GM18951 (cell line): Measurements from ENCODE around the gene RNF217.
"Not testable (repeated sequence)": the region's sequence is repeated elsewhere in the genome, so short reads cannot be mapped to it uniquely, and the experiment has no call there.

Experiments
- POLR2A ChIP-seq: IDR thresholded peaks from 4 replicates; pipeline ENCODE4 v1.6.1; 2011; ENCODE audit warnings: mild to moderate bottlenecking; ENCODE audit not compliant: insufficient read length, insufficient read depth; ENCODE audit errors: extremely low read depth
- in situ Hi-C: fragments of 300-500 bp; cut with MboI; formaldehyde crosslinking; loops from one replicate; pipeline ENCODE4 v1.12.0; 2022; ENCODE audit warnings: low sequenced_read_pairs, mixed read lengths, inconsistent platforms; ENCODE audit not compliant: unreplicated experiment

RNF217 gene

DNA sequence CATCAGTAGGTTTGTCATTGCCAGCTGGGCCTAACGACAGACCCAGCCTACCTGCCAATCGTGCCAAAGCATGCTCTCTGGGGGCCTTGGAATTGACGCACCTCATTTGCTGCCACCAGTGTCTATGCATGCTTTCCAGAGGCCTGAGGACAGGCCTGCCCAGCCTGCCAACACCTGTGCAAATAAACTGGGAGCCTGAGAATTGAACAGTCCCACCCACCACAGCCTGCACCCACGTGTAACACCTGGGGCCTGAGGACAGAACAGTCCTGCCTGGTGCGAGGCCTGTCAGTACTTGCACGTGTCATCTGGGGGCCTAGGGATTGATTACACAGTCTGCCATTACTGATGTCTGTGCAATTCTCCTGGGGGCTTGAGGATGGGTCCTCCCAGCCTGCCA is 6.2 kb upstream of the RNF217 start:
- TF ChIP-seq POLR2A = no peak
- in situ Hi-C loops = no loop called here

- in situ Hi-C loops = no loop called here
- no peak for TF ChIP-seq POLR2A
Observed at GRCh38 chr6:124958149-124958548, 4.1 kb upstream of the RNF217 start.

- in situ Hi-C loops = no loop called here
- TF ChIP-seq POLR2A = no peak
Observed at GRCh38 chr6:124958759-124959354, 3.4 kb upstream of the RNF217 start.

GRCh38 chr6:124960757-124961463 is 1.3 kb upstream of the RNF217 start:
- TF ChIP-seq POLR2A = no peak
- in situ Hi-C loops = no loop called here

- TF ChIP-seq POLR2A = no peak
- in situ Hi-C loops = no loop called here
Observed at GRCh38 chr6:124961464-124961776, 817 bp upstream of the RNF217 start.

DNA sequence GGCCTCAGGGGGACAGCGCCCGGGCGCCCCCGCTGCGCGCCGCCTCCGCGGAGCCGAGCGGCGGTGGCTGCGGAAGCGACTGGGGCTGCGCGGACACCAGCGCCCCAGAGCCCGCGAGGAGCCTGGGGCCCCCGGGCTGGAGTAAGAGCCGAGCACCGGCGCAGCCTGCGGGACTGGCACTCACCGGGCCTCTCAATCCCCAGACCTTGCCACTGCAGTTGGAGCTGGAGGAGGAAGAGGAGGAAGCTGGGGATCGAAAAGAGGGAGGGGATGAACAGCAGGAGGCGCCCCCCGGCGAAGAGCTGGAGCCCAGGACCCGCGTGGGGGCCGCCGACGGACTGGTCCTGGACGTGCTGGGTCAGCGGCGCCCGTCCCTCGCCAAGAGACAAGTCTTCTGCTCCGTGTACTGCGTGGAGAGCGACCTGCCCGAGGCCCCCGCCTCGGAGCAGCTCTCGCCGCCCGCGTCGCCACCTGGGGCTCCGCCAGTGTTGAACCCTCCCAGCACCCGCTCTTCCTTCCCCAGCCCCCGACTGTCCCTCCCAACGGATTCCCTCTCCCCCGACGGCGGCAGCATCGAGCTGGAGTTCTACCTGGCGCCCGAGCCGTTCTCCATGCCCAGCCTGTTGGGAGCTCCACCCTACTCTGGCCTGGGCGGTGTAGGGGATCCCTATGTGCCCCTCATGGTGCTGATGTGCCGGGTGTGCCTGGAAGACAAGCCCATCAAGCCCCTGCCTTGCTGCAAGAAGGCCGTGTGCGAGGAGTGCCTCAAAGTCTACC is 590 bp downstream of the RNF217 start:
- peak; percentile 12 for TF ChIP-seq POLR2A
- in situ Hi-C loops = no loop called here

DNA sequence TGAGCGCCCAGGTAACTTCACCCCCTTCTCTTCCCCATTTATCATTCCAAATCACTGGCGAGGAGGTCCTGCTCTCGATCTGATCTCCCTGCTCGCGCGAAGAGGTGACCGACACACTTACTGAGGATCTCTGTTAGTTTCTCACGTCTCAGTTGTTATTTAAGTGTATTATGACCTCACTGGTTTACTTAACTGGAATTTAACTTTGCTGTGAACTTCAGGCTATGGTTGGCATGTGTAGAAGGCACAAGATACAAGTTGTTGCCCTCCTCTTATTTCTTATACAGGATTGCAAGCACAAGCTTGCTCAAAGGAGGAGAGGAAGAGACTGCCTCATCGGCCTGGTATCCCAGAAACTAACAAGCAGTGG is 1.2 kb downstream of the RNF217 start:
- no peak for TF ChIP-seq POLR2A
- in situ Hi-C loops = no loop called here

DNA sequence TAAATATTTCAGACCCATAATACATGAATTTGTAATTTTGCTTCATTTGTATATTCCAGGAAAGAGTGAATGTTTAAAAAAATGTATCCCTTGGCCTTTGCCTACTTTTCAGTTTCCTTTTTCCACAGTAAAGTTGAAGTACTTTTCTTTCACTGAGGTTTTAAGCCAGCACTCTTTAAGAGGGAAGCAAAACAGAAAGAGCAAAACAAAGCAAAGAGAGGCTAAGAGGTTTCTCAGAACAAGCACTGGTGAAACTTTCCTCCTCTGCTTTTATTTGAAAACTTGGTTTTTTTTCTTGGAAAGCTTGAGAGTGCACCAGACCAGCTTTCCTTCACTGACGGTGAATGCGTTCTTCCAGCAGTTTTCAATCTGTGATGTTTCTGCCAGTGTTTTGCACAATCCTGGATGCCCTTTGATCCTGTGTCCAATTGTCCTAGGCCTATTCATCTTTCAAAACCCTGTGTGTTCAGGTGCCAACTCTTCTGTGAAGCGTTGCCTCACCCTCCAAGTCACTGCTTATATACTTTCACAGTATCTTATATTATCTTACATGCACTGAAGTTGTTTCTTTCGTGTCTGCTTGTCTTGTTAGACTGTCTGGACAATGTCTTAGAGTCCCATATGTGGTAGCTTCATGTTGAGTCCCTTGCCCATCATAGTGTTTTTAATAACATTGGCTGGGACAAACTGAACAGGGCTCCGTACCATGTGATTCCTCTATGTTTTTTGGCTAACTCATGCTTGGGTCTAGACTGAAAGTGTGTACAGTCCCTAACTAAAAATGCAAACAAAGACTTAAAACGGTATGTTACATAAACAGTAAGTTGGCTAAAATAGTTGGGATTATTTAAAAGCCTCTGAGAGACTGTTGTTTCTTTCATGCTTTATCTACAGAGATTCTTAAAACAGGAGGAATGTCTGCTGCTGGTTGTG is 1.9 kb downstream of the RNF217 start:
- no peak for TF ChIP-seq POLR2A

DNA sequence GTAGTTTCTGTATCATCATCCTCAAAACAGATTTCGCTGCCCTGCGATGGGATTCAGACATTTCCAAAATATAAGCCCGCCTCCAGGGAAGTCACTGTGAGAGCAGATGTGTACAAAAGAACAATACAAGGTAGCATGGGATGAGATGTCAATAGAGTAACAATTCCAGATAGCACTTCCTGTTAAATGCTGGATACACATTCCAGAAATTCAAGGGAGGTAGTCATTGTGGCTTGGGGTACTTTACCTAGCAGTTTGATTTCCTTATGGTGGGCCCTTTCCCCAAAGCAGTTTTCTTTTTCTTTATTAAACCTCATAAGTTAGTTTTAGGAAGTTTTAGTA is 2.5 kb downstream of the RNF217 start:
- in situ Hi-C loops = no loop called here
- TF ChIP-seq POLR2A = no peak

More for the DNA sequence above, 1.9 kb downstream of the RNF217 start:
- in situ Hi-C loops = no loop called here

DNA sequence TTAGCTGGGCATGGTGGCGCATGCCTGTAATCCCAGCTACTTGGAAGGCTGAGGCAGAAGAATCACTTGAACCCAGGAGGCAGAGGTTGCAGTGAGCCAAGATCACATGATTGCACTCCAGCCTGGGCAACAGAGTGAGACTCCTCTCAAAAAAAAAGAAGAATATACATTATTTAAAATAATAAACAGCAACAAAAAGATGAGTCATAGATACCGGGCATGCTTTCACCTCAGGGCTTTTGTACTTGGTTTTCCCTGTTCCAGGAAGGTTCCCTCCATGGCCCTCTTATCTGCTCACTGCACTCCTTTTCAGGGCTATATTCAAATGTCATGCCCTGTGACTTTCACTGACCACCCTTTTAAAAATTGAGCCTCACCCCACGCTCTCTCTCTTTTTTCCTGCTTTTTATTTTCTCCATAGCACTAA is 3.2 kb downstream of the RNF217 start:
- in situ Hi-C loops = not testable (repeated sequence)

DNA sequence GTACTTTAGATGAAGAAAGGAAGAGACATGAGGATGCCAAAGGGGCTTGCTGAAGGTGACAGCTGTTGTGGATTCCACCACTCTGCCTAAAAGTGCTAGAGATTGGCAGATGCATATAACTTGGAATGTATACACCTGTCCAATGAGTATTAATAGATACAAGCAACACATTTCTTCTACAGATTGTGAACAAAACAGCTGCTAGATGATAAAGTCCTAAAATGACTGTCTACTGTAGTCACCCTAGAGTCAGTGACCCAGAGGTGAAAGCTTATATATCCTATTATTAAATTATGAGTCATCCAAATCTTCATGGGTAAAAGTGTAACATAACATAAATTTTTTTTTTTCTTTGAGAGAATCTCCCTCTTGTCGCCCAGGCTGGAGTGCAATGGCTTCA is 5.2 kb downstream of the RNF217 start:
- no peak for TF ChIP-seq POLR2A
- in situ Hi-C loops = no loop called here

DNA sequence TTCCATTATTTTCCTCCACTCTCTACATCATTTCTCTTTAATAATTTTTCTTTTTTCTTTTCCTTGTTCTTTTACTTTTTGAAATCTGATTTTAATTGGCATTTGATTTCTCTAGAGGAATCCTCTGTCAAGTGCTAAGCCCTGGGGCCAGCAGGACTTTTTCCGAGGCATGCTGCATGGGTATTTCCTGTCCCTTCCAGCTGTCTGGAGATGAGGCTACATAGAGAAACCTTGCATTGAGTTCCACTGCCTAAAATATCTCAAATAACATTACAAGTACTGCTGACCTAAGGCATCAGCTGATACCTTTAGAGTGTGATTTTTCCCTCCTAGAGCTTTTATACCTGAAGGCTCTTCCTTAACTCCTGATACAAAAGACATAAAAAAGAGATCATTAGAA is 6.2 kb downstream of the RNF217 start:
- TF ChIP-seq POLR2A = no peak
- in situ Hi-C loops = no loop called here

DNA sequence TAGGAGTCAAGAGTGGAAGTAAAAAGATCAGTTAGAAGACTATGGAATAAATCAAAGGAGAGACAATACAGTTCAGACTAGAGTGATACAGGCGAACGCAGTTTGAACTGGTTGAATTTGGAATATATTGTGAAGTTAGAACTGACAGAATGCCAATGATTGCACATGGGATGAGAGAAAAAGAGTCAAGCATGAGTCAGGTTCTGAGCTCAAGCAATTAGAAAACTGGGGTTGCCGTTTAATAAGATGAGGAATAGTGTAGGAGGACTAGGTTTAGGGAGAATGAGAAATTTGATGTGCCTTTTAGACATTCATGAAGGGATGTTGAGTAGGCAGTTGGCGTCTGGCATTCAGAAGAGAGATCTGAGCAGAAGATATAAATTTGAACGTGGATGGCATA is 8.0 kb downstream of the RNF217 start:
- TF ChIP-seq POLR2A = no peak
- in situ Hi-C loops = no loop called here
